ENCODE measurements around the gene MYO1G.
"Not testable (repeated sequence)": the region's sequence is repeated elsewhere in the genome, so short reads cannot be mapped to it uniquely, and the experiment has no call there.

The MYO1G gene

DNA sequence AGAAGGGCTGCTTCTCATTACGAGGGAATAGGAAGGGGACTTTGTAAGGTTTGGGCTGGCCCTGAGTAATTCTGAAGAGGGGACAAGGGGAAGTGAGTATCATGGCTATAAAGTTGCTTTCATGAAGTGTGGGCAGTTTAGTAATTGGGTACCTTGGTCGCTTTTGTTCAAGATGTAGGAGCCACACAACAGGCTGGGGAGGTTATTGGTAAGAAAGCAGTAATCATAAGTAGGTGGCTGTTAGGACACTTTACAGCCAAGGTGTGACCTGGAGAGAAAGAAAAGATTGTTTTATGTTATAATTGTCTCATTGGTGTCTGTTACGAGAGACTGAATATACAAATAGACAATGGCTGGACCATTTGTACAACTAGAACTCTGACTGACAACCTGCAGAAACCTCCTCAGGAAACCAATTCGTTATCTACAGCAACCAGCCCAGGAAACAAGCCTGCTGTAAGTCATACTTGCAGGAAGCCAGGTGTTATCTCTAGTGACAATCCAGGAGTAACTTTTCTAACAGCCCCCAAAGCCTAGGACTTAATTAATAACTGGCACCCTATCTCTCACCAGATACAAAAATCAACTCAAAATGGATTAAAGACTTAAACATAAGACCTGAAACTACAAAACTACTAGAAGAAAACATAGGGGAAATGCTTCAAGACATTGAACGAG, 16.2 kb upstream of the MYO1G start:
- Mint-ChIP-seq H3K4me3 (peak overlapping the region; percentile 19), H3K4me1 (peaks cover 32% of the 10 kb centered on the region), H3K9me3 (no peaks in the 10 kb centered on the region), H3K27ac (ENCODE audit: low read depth) (peak overlapping the region; percentile 71), H3K36me3 (ENCODE audit: insufficient read depth) (peaks cover 8% of the 10 kb centered on the region), H3K27me3 (no peaks in the 10 kb centered on the region)
- ATAC-seq (replicated peaks; ENCODE audit: extremely low read depth, poor library complexity, severe bottlenecking) (no peak), DNase-seq (ENCODE audit: low spot score in 2 of 2) (no peak)

DNA sequence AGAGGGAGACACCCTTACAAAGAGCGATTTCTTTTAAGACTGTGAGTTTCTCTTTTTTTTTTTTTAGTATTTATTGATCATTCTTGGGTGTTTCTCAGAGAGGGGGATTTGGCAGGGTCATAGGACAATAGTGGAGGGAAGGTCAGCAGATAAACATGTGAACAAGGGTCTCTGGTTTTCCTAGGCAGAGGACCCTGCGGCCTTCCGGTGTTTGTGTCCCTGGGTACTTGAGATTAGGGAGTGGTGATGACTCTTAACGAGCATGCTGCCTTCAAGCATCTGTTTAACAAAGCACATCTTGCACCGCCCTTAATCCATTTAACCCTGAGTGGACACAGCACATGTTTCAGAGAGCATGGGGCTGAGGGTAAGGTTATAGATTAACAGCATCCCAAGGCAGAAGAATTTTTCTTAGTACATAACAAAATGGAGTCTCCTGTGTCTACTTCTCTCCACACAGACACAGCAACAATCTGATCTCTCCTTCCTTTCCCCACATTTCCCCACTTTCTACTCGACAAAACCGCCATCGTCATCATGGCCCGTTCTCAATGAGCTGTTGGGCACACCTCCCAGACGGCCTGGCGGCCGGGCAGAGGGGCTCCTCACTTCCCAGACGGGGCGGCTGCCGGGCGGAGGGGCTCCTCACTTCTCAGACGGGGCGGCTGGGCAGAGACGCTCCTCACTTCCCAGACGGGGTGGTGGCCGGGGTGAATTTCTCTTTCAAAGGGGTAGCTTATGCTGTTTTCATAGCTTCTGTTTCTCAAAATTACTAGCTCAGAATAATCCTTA, 13.4 kb upstream of the MYO1G start:
- not testable (repeated sequence) for DNase-seq (ENCODE audit: low spot score in 2 of 2); ATAC-seq (replicated peaks; ENCODE audit: extremely low read depth, poor library complexity, severe bottlenecking); H3K9me3 Mint-ChIP-seq; H3K4me3 Mint-ChIP-seq; H3K36me3 Mint-ChIP-seq (ENCODE audit: insufficient read depth); H3K27ac Mint-ChIP-seq (ENCODE audit: low read depth); H3K27me3 Mint-ChIP-seq
- H3K4me1 Mint-ChIP-seq, result peaks cover 31% of the 10 kb centered on the region

GRCh38 chr7:44990109-44991023, 11.6 kb upstream of the MYO1G start:
- Mint-ChIP-seq H3K36me3 (ENCODE audit: insufficient read depth) (peaks cover 13% of the 10 kb centered on the region), H3K27ac (ENCODE audit: low read depth) (no peak overlapping the region), H3K9me3 (no peaks in the 10 kb centered on the region), H3K4me3 (no peak overlapping the region), H3K27me3 (no peaks in the 10 kb centered on the region), H3K4me1 (peaks cover 33% of the 10 kb centered on the region)
- no peak for DNase-seq (ENCODE audit: low spot score in 2 of 2)
- ATAC-seq (replicated peaks; ENCODE audit: extremely low read depth, poor library complexity, severe bottlenecking), result no peak

- Mint-ChIP-seq H3K27me3 (no peaks in the 10 kb centered on the region), H3K9me3 (no peaks in the 10 kb centered on the region), H3K4me3 (no peak overlapping the region), H3K36me3 (ENCODE audit: insufficient read depth) (peaks cover 21% of the 10 kb centered on the region), H3K27ac (ENCODE audit: low read depth) (no peak overlapping the region), H3K4me1 (peaks cover 34% of the 10 kb centered on the region)
- DNase-seq (ENCODE audit: low spot score in 2 of 2) (no peak), ATAC-seq (replicated peaks; ENCODE audit: extremely low read depth, poor library complexity, severe bottlenecking) (no peak)
These were observed 10.3 kb upstream of the MYO1G start for GRCh38 chr7:44989132-44989531.

DNA sequence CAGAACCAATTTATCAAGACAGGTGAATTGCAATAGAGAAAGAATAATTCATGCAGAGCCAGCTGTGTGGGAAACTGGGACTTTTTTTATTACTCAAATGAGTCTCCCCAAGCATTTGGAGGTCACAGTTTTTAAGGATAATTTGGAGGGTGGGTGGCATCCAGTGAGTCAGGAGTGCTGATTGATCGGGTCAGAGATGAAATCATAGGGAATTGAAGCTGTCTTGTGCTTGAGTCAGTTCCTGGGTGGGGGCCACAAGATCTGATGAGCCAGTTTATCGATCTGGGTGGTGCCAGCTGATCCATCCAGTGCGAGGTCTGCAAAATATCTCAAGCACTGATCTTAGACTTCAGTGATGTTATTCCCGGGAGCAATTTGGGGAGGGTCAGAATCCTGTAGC, 9.9 kb upstream of the MYO1G start:
- Mint-ChIP-seq H3K4me1 (peaks cover 38% of the 10 kb centered on the region), H3K4me3 (no peak overlapping the region), H3K27me3 (no peaks in the 10 kb centered on the region), H3K36me3 (ENCODE audit: insufficient read depth) (peaks cover 24% of the 10 kb centered on the region), H3K27ac (ENCODE audit: low read depth) (no peak overlapping the region), H3K9me3 (no peaks in the 10 kb centered on the region)
- DNase-seq (ENCODE audit: low spot score in 2 of 2) (no peak), ATAC-seq (replicated peaks; ENCODE audit: extremely low read depth, poor library complexity, severe bottlenecking) (no peak)

- ATAC-seq (replicated peaks; ENCODE audit: extremely low read depth, poor library complexity, severe bottlenecking) (no peak), DNase-seq (ENCODE audit: low spot score in 2 of 2) (no peak)
- Mint-ChIP-seq H3K36me3 (ENCODE audit: insufficient read depth) (peaks cover 30% of the 10 kb centered on the region), H3K4me3 (peak overlapping the region; percentile 38), H3K27ac (ENCODE audit: low read depth) (no peak overlapping the region), H3K4me1 (peaks cover 43% of the 10 kb centered on the region), H3K27me3 (no peaks in the 10 kb centered on the region), H3K9me3 (no peaks in the 10 kb centered on the region)
These were observed 9.2 kb upstream of the MYO1G start for GRCh38 chr7:44987996-44988395.

DNA sequence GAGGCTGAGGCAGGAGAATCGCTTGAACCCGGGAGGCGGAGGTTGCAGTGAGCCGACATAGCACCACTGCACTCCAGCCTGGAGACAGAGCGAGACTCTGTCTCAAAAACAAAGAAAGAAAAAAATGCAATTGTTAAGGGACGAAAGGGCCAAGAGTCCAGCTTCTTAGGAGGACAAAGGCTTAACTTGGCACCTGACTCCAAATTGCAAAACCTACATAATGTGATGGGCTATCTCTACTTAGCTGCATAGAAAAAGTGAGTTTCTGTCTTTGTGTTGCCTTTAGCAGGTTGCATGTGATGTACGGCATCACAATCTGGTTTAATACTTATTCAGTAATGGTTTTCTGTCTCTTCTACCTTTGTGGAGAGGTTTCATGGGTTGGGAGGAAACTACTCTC, 8.6 kb upstream of the MYO1G start:
- no peak for ATAC-seq (replicated peaks; ENCODE audit: extremely low read depth, poor library complexity, severe bottlenecking)
- H3K9me3 Mint-ChIP-seq, result no peaks in the 10 kb centered on the region

GRCh38 chr7:44986218-44987053, 7.6 kb upstream of the MYO1G start:
- peak overlapping the region; percentile 97 for H3K27ac Mint-ChIP-seq (ENCODE audit: low read depth)
- peaks cover 46% of the 10 kb centered on the region for H3K4me1 Mint-ChIP-seq
- no peaks in the 10 kb centered on the region for H3K9me3 Mint-ChIP-seq
- peak; percentile 90 to 94 for DNase-seq (ENCODE audit: low spot score in 2 of 2)
- H3K36me3 Mint-ChIP-seq (ENCODE audit: insufficient read depth), result peaks cover 41% of the 10 kb centered on the region
- ATAC-seq (replicated peaks; ENCODE audit: extremely low read depth, poor library complexity, severe bottlenecking), result peak; percentile 98
- H3K4me3 Mint-ChIP-seq, result peak overlapping the region; percentile 94
- H3K27me3 Mint-ChIP-seq, result no peaks in the 10 kb centered on the region

More for the DNA sequence above, 8.6 kb upstream of the MYO1G start:
- H3K27ac Mint-ChIP-seq (ENCODE audit: low read depth), result no peak overlapping the region
- no peaks in the 10 kb centered on the region for H3K27me3 Mint-ChIP-seq
- H3K4me1 Mint-ChIP-seq, result peaks cover 43% of the 10 kb centered on the region
- peaks cover 34% of the 10 kb centered on the region for H3K36me3 Mint-ChIP-seq (ENCODE audit: insufficient read depth)
- no peak for DNase-seq (ENCODE audit: low spot score in 2 of 2)
- peak overlapping the region; percentile 94 for H3K4me3 Mint-ChIP-seq

DNA sequence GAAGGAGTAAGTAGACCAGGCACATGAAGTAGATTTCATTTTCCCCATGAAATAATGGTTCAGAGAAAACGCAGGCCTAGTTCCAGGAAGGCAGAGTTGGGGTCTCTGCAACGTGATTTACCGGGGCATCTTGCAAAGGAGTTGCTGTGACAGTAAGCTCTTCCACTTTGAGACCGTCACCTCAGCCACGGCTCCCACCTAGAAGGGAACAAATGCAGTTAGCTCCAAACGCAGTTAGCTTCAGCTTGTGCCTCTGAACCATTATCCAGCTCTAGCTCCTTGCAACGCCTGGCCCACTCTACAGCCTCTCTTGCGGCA, 7.0 kb upstream of the MYO1G start:
- DNase-seq (ENCODE audit: low spot score in 2 of 2) (no peak), ATAC-seq (replicated peaks; ENCODE audit: extremely low read depth, poor library complexity, severe bottlenecking) (peak; percentile 20)
- Mint-ChIP-seq H3K4me3 (peak overlapping the region; percentile 94), H3K36me3 (ENCODE audit: insufficient read depth) (peaks cover 45% of the 10 kb centered on the region), H3K27ac (ENCODE audit: low read depth) (peak overlapping the region; percentile 97), H3K27me3 (no peaks in the 10 kb centered on the region), H3K9me3 (no peaks in the 10 kb centered on the region), H3K4me1 (peaks cover 52% of the 10 kb centered on the region)

- Mint-ChIP-seq H3K36me3 (ENCODE audit: insufficient read depth) (peaks cover 48% of the 10 kb centered on the region), H3K4me3 (peak overlapping the region; percentile 94), H3K9me3 (no peaks in the 10 kb centered on the region), H3K27ac (ENCODE audit: low read depth) (peak overlapping the region; percentile 97), H3K27me3 (no peaks in the 10 kb centered on the region), H3K4me1 (peaks cover 59% of the 10 kb centered on the region)
- DNase-seq (ENCODE audit: low spot score in 2 of 2) (no peak), ATAC-seq (replicated peaks; ENCODE audit: extremely low read depth, poor library complexity, severe bottlenecking) (no peak)
These were observed 6.3 kb upstream of the MYO1G start for GRCh38 chr7:44985033-44985695.

DNA sequence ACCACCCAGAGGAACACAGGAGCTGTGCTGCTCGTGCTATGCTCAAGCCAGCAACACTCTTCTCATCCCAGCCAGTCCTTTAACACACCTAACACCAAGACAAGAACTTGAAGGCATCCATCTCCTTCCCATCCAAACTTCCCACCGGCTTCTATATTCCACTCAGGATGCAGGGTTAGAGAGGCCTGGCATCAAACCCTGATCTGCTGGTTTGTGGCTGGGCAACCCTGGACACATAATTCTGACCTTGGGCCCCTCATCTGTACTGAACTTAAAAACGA, 5.6 kb upstream of the MYO1G start:
- peaks cover 48% of the 10 kb centered on the region for H3K36me3 Mint-ChIP-seq (ENCODE audit: insufficient read depth)
- peaks cover 63% of the 10 kb centered on the region for H3K4me1 Mint-ChIP-seq
- no peak for DNase-seq (ENCODE audit: low spot score in 2 of 2)
- H3K27me3 Mint-ChIP-seq, result no peaks in the 10 kb centered on the region
- ATAC-seq (replicated peaks; ENCODE audit: extremely low read depth, poor library complexity, severe bottlenecking), result no peak
- H3K9me3 Mint-ChIP-seq, result no peaks in the 10 kb centered on the region
- peak overlapping the region; percentile 94 for H3K4me3 Mint-ChIP-seq
- peak overlapping the region; percentile 97 for H3K27ac Mint-ChIP-seq (ENCODE audit: low read depth)
